ENCODE data around the gene SCYGR2. TPM values are rescaled to one million over a fixed set of nuclear protein-coding genes. Genes with fewer than 3 reads are reported as not detected.

Gene SCYGR2
- total RNA-seq, 1 experiment from 2014 or later = not detected

DNA sequence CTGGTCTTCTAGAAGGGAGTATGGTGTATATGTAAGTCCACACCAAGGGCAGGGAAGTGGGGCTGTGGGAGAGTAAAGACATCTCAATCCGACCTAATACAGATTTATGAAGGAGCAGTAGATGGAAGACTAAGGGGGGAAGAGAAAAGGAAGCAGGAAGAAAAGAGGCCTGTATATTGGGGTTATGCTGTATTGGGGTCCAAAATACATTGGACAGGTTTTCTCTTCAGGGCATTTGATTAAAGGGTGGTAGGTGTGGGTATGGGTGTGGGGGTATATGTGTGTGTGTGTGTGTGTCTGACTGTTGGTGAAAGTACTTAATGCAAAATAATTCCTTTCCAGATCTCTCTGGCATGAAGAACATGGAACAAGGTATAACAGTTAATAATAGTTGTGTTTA lies 33.6 kb upstream of the SCYGR2 start:
- intact Hi-C loops (cut with micrococcal nuclease; ENCODE audit: unreplicated experiment) = no loop called here
- DNase-seq = no peak
- H3K4me3 ChIP-seq (ENCODE audit: low read depth, low read length) = no peak overlapping the region
- H3K36me3 Mint-ChIP-seq (ENCODE audit: insufficient read depth, unreplicated experiment) = peaks cover 26% of the 10 kb centered on the region
- no peaks in the 10 kb centered on the region for H3K36me3 ChIP-seq (ENCODE audit: control insufficient read depth, insufficient read depth, low read length)
- ChIA-PET POLR2A (no interaction called here), CTCF (no interaction called here)
- TF ChIP-seq, protein P1, sequence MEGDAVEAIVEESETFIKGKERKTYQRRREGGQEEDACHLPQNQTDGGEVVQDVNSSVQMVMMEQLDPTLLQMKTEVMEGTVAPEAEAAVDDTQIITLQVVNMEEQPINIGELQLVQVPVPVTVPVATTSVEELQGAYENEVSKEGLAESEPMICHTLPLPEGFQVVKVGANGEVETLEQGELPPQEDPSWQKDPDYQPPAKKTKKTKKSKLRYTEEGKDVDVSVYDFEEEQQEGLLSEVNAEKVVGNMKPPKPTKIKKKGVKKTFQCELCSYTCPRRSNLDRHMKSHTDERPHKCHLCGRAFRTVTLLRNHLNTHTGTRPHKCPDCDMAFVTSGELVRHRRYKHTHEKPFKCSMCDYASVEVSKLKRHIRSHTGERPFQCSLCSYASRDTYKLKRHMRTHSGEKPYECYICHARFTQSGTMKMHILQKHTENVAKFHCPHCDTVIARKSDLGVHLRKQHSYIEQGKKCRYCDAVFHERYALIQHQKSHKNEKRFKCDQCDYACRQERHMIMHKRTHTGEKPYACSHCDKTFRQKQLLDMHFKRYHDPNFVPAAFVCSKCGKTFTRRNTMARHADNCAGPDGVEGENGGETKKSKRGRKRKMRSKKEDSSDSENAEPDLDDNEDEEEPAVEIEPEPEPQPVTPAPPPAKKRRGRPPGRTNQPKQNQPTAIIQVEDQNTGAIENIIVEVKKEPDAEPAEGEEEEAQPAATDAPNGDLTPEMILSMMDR (IDR thresholded peaks at IDR 0.05; ENCODE audit: insufficient read depth in 1 of 2, low read depth in 1 of 2, low read length in 1 of 2, severe bottlenecking in 1 of 2, unreplicated experiment in 1 of 2) = no peak
- H3K4me1 ChIP-seq = no peaks in the 10 kb centered on the region
- no TSS peak for BruUV-seq (replicated peaks)
- H3K27ac Mint-ChIP-seq (ENCODE audit: unreplicated experiment) = no peak overlapping the region
- no peaks in the 10 kb centered on the region for H3K27me3 Mint-ChIP-seq (ENCODE audit: insufficient read depth, unreplicated experiment)
- H3K9me3 Mint-ChIP-seq (ENCODE audit: unreplicated experiment) = no peaks in the 10 kb centered on the region
- no peak overlapping the region for H3K4me3 Mint-ChIP-seq (ENCODE audit: unreplicated experiment)
- H3K9me3 ChIP-seq = no peaks in the 10 kb centered on the region
- no peaks in the 10 kb centered on the region for H3K4me1 Mint-ChIP-seq (ENCODE audit: low read depth, unreplicated experiment)
- H3K27me3 ChIP-seq (replicated peaks; ENCODE audit: control insufficient read depth, insufficient read depth, low read length) = no peaks in the 10 kb centered on the region

DNA sequence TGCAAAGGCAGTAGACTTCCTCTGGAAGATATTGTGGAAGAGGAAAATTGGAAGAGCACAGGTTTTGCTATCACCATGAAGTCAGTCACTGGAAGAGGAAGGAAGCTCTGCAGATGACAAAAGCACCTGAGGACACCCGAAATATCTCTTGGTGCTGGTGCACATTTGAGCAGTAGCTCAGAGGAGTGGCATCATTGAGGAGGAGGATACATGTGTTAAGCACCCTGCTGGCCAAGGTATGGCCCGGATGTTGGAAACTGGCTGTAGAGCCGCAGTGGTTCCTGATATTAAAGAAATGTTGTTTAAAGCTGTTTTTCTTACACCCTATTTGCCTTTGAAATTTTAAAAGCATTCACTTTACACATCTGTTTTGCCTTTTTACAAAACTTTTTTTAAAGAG lies 32.7 kb upstream of the SCYGR2 start:
- Histone ChIP-seq H3K27me3 (replicated peaks; ENCODE audit: control insufficient read depth, insufficient read depth, low read length) (no peaks in the 10 kb centered on the region), H3K36me3 (ENCODE audit: control insufficient read depth, insufficient read depth, low read length) (no peaks in the 10 kb centered on the region), H3K4me3 (ENCODE audit: low read depth, low read length) (no peak overlapping the region), H3K4me1 (no peaks in the 10 kb centered on the region), H3K9me3 (no peaks in the 10 kb centered on the region)
- peaks cover 35% of the 10 kb centered on the region for H3K36me3 Mint-ChIP-seq (ENCODE audit: insufficient read depth, unreplicated experiment)
- no peaks in the 10 kb centered on the region for H3K4me1 Mint-ChIP-seq (ENCODE audit: low read depth, unreplicated experiment)
- no peak overlapping the region for H3K4me3 Mint-ChIP-seq (ENCODE audit: unreplicated experiment)
- ChIA-PET POLR2A (interaction anchor here (1.0 kb wide), 1 partner anchor 78 kb away, joined by 3 read pairs; no protein-coding TSS in a partner anchor), CTCF (no interaction called here)
- H3K9me3 Mint-ChIP-seq (ENCODE audit: unreplicated experiment) = no peaks in the 10 kb centered on the region
- no peaks in the 10 kb centered on the region for H3K27me3 Mint-ChIP-seq (ENCODE audit: insufficient read depth, unreplicated experiment)
- BruUV-seq (replicated peaks) = no TSS peak
- TF ChIP-seq, protein P1 (IDR thresholded peaks at IDR 0.05; ENCODE audit: insufficient read depth in 1 of 2, low read depth in 1 of 2, low read length in 1 of 2, severe bottlenecking in 1 of 2, unreplicated experiment in 1 of 2) = no peak
- no peak for DNase-seq
- intact Hi-C loops (cut with micrococcal nuclease; ENCODE audit: unreplicated experiment) = no loop called here
- no peak overlapping the region for H3K27ac Mint-ChIP-seq (ENCODE audit: unreplicated experiment)

DNA sequence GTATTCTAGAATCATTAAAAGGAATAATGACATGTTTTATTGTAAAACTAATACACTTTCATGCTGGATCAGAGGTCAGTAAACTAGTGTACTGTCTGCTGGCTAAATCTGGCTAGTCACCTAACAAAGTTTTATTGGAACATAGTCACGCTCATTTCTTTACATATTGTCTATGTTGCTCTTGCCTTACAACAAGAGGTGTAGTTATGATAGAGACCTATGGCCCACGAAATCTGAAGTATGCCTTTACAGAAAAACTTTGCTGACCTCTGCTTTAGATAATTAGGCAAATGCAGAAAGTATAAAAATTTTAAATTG lies 29.9 kb upstream of the SCYGR2 start:
- Mint-ChIP-seq H3K27me3 (ENCODE audit: insufficient read depth, unreplicated experiment) (no peaks in the 10 kb centered on the region), H3K27ac (ENCODE audit: unreplicated experiment) (no peak overlapping the region), H3K4me1 (ENCODE audit: low read depth, unreplicated experiment) (no peaks in the 10 kb centered on the region), H3K9me3 (ENCODE audit: unreplicated experiment) (no peaks in the 10 kb centered on the region), H3K4me3 (ENCODE audit: unreplicated experiment) (no peak overlapping the region), H3K36me3 (ENCODE audit: insufficient read depth, unreplicated experiment) (peaks cover 42% of the 10 kb centered on the region)
- TF ChIP-seq, protein P1 (IDR thresholded peaks at IDR 0.05; ENCODE audit: insufficient read depth in 1 of 2, low read depth in 1 of 2, low read length in 1 of 2, severe bottlenecking in 1 of 2, unreplicated experiment in 1 of 2) = no peak
- CTCF ChIA-PET = no interaction called here
- Histone ChIP-seq H3K9me3 (no peaks in the 10 kb centered on the region), H3K4me3 (ENCODE audit: low read depth, low read length) (no peak overlapping the region), H3K27me3 (replicated peaks; ENCODE audit: control insufficient read depth, insufficient read depth, low read length) (no peaks in the 10 kb centered on the region), H3K4me1 (no peaks in the 10 kb centered on the region), H3K36me3 (ENCODE audit: control insufficient read depth, insufficient read depth, low read length) (no peaks in the 10 kb centered on the region)
- intact Hi-C loops (cut with micrococcal nuclease; ENCODE audit: unreplicated experiment) = no loop called here
- no peak for DNase-seq
- POLR2A ChIA-PET = interaction anchor here (0.7 kb wide), 1 partner anchor 32 kb away, joined by 3 read pairs; no protein-coding TSS in a partner anchor
- BruUV-seq (replicated peaks) = no TSS peak
